Central memory CD4-positive, alpha-beta T cell (primary cell): ENCODE measurements around the gene MEPCE.
"Not testable (repeated sequence)": the region's sequence is repeated elsewhere in the genome, so short reads cannot be mapped to it uniquely, and the experiment has no call there.

Experiments
- DNase-seq: peaks from one replicate; pipeline ENCODE4 v3.0.0; 2022
- total RNA-seq, 3 experiments: gene quantifications; one replicate each; lab custom pipeline; 2026; lab: John Stamatoyannopoulos, UW

The MEPCE gene
- total RNA-seq = 18.6 to 68.7 (median 29.6) reads per million in 3 experiments

- DNase-seq = peak; percentile 94
These were observed at the start of gene MEPCE for GRCh38 chr7:100429637-100430492. MEPCE (plus strand) TSS chr7:100429831; CDS start chr7:100430019, 188 bp downstream.

- no peak for DNase-seq
These were observed 49.4 kb upstream of the MEPCE start for GRCh38 chr7:100380196-100380595.

- DNase-seq = not testable (repeated sequence)
These were observed 47.9 kb upstream of the MEPCE start for GRCh38 chr7:100381531-100382233.

GRCh38 chr7:100382234-100382853, 47.3 kb upstream of the MEPCE start:
- not testable (repeated sequence) for DNase-seq

- no peak for DNase-seq
These were observed 44.9 kb upstream of the MEPCE start for GRCh38 chr7:100384628-100385294.

GRCh38 chr7:100386940-100387339, 42.7 kb upstream of the MEPCE start:
- no peak for DNase-seq

- DNase-seq = no peak
These were observed 41.9 kb upstream of the MEPCE start for GRCh38 chr7:100387695-100388094.

GRCh38 chr7:100389437-100390088, 40.1 kb upstream of the MEPCE start:
- no peak for DNase-seq

GRCh38 chr7:100390286-100391009, 39.2 kb upstream of the MEPCE start:
- DNase-seq = no peak

GRCh38 chr7:100393233-100393905, 36.3 kb upstream of the MEPCE start:
- no peak for DNase-seq

GRCh38 chr7:100394077-100394476, 35.6 kb upstream of the MEPCE start:
- no peak for DNase-seq

GRCh38 chr7:100396421-100396982, 33.1 kb upstream of the MEPCE start:
- DNase-seq = peak; percentile 52

- no peak for DNase-seq
These were observed 32.1 kb upstream of the MEPCE start for GRCh38 chr7:100397315-100398081.

GRCh38 chr7:100398239-100398638, 31.4 kb upstream of the MEPCE start:
- no peak for DNase-seq

GRCh38 chr7:100400041-100400440, 29.6 kb upstream of the MEPCE start:
- no peak for DNase-seq

- DNase-seq = no peak
These were observed 29.0 kb upstream of the MEPCE start for GRCh38 chr7:100400656-100401055.

- DNase-seq = no peak
These were observed 27.8 kb upstream of the MEPCE start for GRCh38 chr7:100401811-100402210.

- DNase-seq = no peak
These were observed 27.4 kb upstream of the MEPCE start for GRCh38 chr7:100402241-100402640.

GRCh38 chr7:100406767-100407166, 22.9 kb upstream of the MEPCE start:
- DNase-seq = no peak
